PC-9 (cell line): Measurements from ENCODE around the gene FAM217B. TPM values are rescaled to one million over a fixed set of nuclear protein-coding genes. Genes with fewer than 3 reads are reported as not detected.

Experiments used
- BruUV-seq: library from RNA; stranded (reverse); fragments of 400-500 nt; replicated peaks from 2 replicates; lab custom pipeline; 2021; lab: Mats Ljungman, UMichigan
- CTCF ChIA-PET: fragments of 300-600 bp; sonication (Branson Sonifier 250); formaldehyde crosslinking; loops from one replicate; lab custom pipeline; 2022; ENCODE audit warnings: antibody characterized with exemption; lab: Charles Lee
- POLR2A ChIA-PET: fragments of 300-600 bp; sonication (Branson Sonifier 250); formaldehyde crosslinking; loops from one replicate; lab custom pipeline; 2022; ENCODE audit warnings: antibody characterized with exemption; ENCODE audit not compliant: unreplicated experiment; lab: Charles Lee
- DNase-seq, 2 experiments: peaks; one replicate each; pipeline versions ENCODE4 v3.0.0 to v3.0.0-alpha.2; 2015 to 2022; ENCODE audit warnings: mixed read lengths in 1 of 2
- H2AFZ ChIP-seq: fragments of 200-600 bp; sonication (generic); 2 replicates; pipeline ENCODE4 v1.8.1; 2017; ENCODE audit warnings: antibody characterized with exemption
- H3F3A ChIP-seq: fragments of 200-600 bp; sonication (generic); 2 replicates; pipeline ENCODE4 v1.8.1; 2017; ENCODE audit warnings: antibody characterized with exemption, mild to moderate bottlenecking, low read depth; ENCODE audit not compliant: insufficient read depth
- H3K27ac ChIP-seq: fragments of 200-600 bp; sonication (generic); 2 replicates; pipeline ENCODE4 v1.6.1; 2016; ENCODE audit warnings: mixed run types
- H3K27me3 ChIP-seq: fragments of 200-600 bp; sonication (generic); 2 replicates; pipeline ENCODE4 v1.6.1; 2016; ENCODE audit warnings: low read depth, mixed run types; ENCODE audit not compliant: insufficient read depth
- H3K36me3 ChIP-seq: fragments of 200-600 bp; sonication (generic); 2 replicates; pipeline ENCODE4 v1.6.1; 2016; ENCODE audit warnings: low read depth, mixed run types
- H3K4me1 ChIP-seq: fragments of 200-600 bp; sonication (generic); replicated peaks from 2 replicates; pipeline ENCODE4 v1.6.1; 2016; ENCODE audit warnings: mixed run types; ENCODE audit not compliant: insufficient read depth
- H3K4me2 ChIP-seq: fragments of 200-600 bp; sonication (generic); 2 replicates; pipeline ENCODE4 v1.6.1; 2017; ENCODE audit warnings: mixed run types
- H3K4me3 ChIP-seq: fragments of 200-600 bp; sonication (generic); 2 replicates; pipeline ENCODE4 v1.6.1; 2016; ENCODE audit warnings: mixed run types
- H3K79me2 ChIP-seq: fragments of 200-600 bp; sonication (generic); 2 replicates; pipeline ENCODE4 v1.6.1; 2017; ENCODE audit warnings: low read depth, mixed run types
- H3K9me2 ChIP-seq: fragments of 200-600 bp; sonication (generic); 2 replicates; pipeline ENCODE4 v1.8.1; 2017; ENCODE audit warnings: mild to moderate bottlenecking; ENCODE audit not compliant: insufficient read depth
- H3K9me3 ChIP-seq: fragments of 200-600 bp; sonication (generic); 2 replicates; pipeline ENCODE4 v1.8.1; 2016; ENCODE audit warnings: low read depth; ENCODE audit not compliant: insufficient read depth
- H4K20me1 ChIP-seq: fragments of 200-600 bp; sonication (generic); 2 replicates; pipeline ENCODE4 v1.8.1; 2017; ENCODE audit not compliant: insufficient read depth
- EZH2 ChIP-seq: fragments of 200-600 bp; sonication (generic); IDR thresholded peaks from 2 replicates; pipeline ENCODE4 v1.8.0; 2017; ENCODE audit warnings: antibody characterized with exemption, low read depth
- intact Hi-C: fragments of 100-400 bp; cut with micrococcal nuclease; formaldehyde crosslinking; loops from one replicate; pipeline ENCODE4 v1.10.0; 2022; ENCODE audit not compliant: unreplicated experiment
- total RNA-seq: library from RNA; stranded (reverse); gene quantifications from 2 replicates; pipeline ENCODE4 v1.2.3, GENCODE V29; 2021
- TF ChIP-seq, protein P1 (sequence below): fragments of 200-600 bp; sonication (generic); conservative IDR thresholded peaks from 2 replicates; pipeline ENCODE4 v1.6.1; 2017; ENCODE audit warnings: mixed run types, antibody characterized with exemption, mild to moderate bottlenecking, moderate library complexity

FAM217B gene
- total RNA-seq, 1 experiment from 2014 or later, result 20.2 TPM

GRCh38 chr20:59931511-59932312 lies 8.5 kb upstream of the FAM217B start:
- no peaks in the 10 kb centered on the region for H3K9me2 ChIP-seq
- 0 out of 2 replicates have a peak, but pooled peaks cover 8% of the 10 kb centered on the region for H4K20me1 ChIP-seq
- no peak overlapping the region for H3K4me2 ChIP-seq
- intact Hi-C loops, result no loop called here
- H3K4me3 ChIP-seq, result no peak overlapping the region
- H3K9me3 ChIP-seq, result no peaks in the 10 kb centered on the region
- H3K36me3 ChIP-seq, result peaks cover 7% of the 10 kb centered on the region
- H3F3A ChIP-seq, result no peaks in the 10 kb centered on the region; the same call in 1 of the 2 replicates
- no peaks in the 10 kb centered on the region for H3K27me3 ChIP-seq
- peaks cover 15% of the 10 kb centered on the region for H3K79me2 ChIP-seq
- BruUV-seq, result no TSS peak
- peaks cover 7% of the 10 kb centered on the region for H3K4me1 ChIP-seq
- no peak for DNase-seq
- CTCF ChIA-PET, result no interaction called here
- no peak for TF ChIP-seq EZH2
- TF ChIP-seq, protein P1, sequence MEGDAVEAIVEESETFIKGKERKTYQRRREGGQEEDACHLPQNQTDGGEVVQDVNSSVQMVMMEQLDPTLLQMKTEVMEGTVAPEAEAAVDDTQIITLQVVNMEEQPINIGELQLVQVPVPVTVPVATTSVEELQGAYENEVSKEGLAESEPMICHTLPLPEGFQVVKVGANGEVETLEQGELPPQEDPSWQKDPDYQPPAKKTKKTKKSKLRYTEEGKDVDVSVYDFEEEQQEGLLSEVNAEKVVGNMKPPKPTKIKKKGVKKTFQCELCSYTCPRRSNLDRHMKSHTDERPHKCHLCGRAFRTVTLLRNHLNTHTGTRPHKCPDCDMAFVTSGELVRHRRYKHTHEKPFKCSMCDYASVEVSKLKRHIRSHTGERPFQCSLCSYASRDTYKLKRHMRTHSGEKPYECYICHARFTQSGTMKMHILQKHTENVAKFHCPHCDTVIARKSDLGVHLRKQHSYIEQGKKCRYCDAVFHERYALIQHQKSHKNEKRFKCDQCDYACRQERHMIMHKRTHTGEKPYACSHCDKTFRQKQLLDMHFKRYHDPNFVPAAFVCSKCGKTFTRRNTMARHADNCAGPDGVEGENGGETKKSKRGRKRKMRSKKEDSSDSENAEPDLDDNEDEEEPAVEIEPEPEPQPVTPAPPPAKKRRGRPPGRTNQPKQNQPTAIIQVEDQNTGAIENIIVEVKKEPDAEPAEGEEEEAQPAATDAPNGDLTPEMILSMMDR, result no peak
- POLR2A ChIA-PET, result no interaction called here
- H2AFZ ChIP-seq, result no peak overlapping the region
- H3K27ac ChIP-seq, result no peak overlapping the region

DNA sequence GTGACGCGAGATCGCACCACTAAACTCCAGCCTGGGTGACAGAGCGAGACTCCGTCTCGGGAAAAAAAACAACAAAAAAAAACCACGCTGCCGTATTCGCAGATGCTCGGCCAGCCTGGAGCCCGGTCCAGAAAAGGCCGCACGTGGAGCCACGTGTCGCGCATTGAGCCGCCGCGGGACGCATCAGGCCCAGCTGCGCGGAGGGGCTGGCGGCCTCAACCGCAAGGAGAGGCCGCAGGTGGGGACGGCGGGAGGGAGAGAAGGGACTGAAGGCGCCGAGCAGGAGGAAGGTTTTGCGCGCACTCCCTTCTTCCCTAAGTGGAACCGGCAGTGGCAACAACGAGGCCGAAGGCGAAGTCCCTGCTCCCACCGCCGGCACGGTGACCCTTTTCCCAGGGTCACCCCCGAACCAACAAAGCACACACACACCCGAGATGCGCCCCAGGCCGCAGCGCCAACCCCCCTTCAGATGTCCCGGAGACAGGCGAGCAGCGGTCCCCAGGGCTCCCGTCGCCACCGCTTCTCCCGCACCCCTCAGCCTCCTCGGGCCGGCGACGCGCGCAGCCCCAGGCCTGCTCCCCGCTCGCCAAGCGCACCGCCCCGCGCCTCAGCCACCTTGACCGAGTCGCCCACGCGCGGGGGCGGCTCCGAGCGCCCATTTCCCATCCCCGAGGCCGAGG lies 7.4 kb upstream of the FAM217B start:
- no peak for DNase-seq
- Histone ChIP-seq H3K4me3 (no peak overlapping the region), H3F3A (no peaks in the 10 kb centered on the region; the same call in 1 of the 2 replicates), H3K4me2 (no peak overlapping the region), H3K9me2 (no peaks in the 10 kb centered on the region), H3K9me3 (no peaks in the 10 kb centered on the region), H3K36me3 (peaks cover 8% of the 10 kb centered on the region), H3K27me3 (no peaks in the 10 kb centered on the region), H2AFZ (no peak overlapping the region), H4K20me1 (0 out of 2 replicates have a peak, but pooled peaks cover 8% of the 10 kb centered on the region), H3K79me2 (peaks cover 26% of the 10 kb centered on the region), H3K4me1 (peaks cover 15% of the 10 kb centered on the region), H3K27ac (no peak overlapping the region)
- intact Hi-C loops, result no loop called here
- CTCF ChIA-PET, result no interaction called here
- TF ChIP-seq, protein P1, result no peak
- TF ChIP-seq EZH2, result no peak
- POLR2A ChIA-PET, result no interaction called here
- no TSS peak for BruUV-seq

- POLR2A ChIA-PET, result no interaction called here
- DNase-seq, result no peak
Observed at GRCh38 chr20:59933296-59933848, 6.8 kb upstream of the FAM217B start, which contains the start of gene SYCP2. SYCP2 (minus strand) TSS chr20:59933637; CDS start chr20:59922413, 11,224 bp downstream.

More at GRCh38 chr20:59933296-59933848, 6.8 kb upstream of the FAM217B start, which contains the start of gene SYCP2:
- no peak within 1 kb of the TSS for H3K4me3 ChIP-seq
- CTCF ChIA-PET, result interaction anchor here (0.6 kb wide), 1 partner anchor 12 kb away, joined by 4 read pairs; no protein-coding TSS in a partner anchor
- peaks cover 22% of the 10 kb centered on the region for H3K4me1 ChIP-seq
- no peak within 1 kb of the TSS for H2AFZ ChIP-seq
- H3K9me3 ChIP-seq, result no peaks in the 10 kb centered on the region
- no peaks in the 10 kb centered on the region for H3K27me3 ChIP-seq
- H3F3A ChIP-seq, result peaks cover 6% of the 10 kb centered on the region; the same call in 1 of the 2 replicates
- H4K20me1 ChIP-seq, result 0 out of 2 replicates have a peak, but pooled peaks cover 8% of the 10 kb centered on the region
- TF ChIP-seq EZH2, result no peak
- TF ChIP-seq, protein P1, result no peak
- intact Hi-C loops, result no loop called here
- H3K27ac ChIP-seq, result no peak within 1 kb of the TSS
- peaks cover 32% of the 10 kb centered on the region for H3K79me2 ChIP-seq
- H3K9me2 ChIP-seq, result no peaks in the 10 kb centered on the region
- no peak within 1 kb of the TSS for H3K4me2 ChIP-seq
- no TSS peak for BruUV-seq
- H3K36me3 ChIP-seq, result peaks cover 8% of the 10 kb centered on the region
